Colonic mucosa (tissue), 4 donors: Measurements from ENCODE around the gene BAIAP3. TPM values are rescaled to one million over a fixed set of nuclear protein-coding genes. Genes with fewer than 3 reads are reported as not detected.

ENCODE experiments used
- DNase-seq: peaks from one replicate; pipeline ENCODE4 v3.0.0-alpha.2; 2020
- H3K27ac ChIP-seq: fragments of 200-600 bp; one replicate; pipeline ENCODE4 v1.8.0; 2021
- H3K27me3 ChIP-seq: fragments of 200-600 bp; one replicate; pipeline ENCODE4 v1.8.0; 2021
- H3K36me3 ChIP-seq: fragments of 200-600 bp; one replicate; pipeline ENCODE4 v1.8.0; 2021
- H3K4me1 ChIP-seq: fragments of 200-600 bp; one replicate; pipeline ENCODE4 v1.8.0; 2021; ENCODE audit warnings: mild to moderate bottlenecking
- H3K4me3 ChIP-seq: fragments of 200-600 bp; one replicate; pipeline ENCODE4 v1.8.0; 2021
- H3K9ac ChIP-seq, 2 donors: one replicate each; pipeline ENCODE4 v1.7.0; 2013; ENCODE audit warnings: control low read depth in 2 of 2, low read depth in 2 of 2, low read length in 2 of 2
- H3K9me3 ChIP-seq: fragments of 200-600 bp; one replicate; pipeline ENCODE4 v1.8.0; 2021
- CTCF ChIP-seq: fragments of 200-600 bp; IDR thresholded peaks from one replicate; pipeline ENCODE4 v1.8.0; 2022; ENCODE audit warnings: antibody characterized with exemption, mild to moderate bottlenecking
- intact Hi-C: fragments of 100-400 bp; cut with DNase I; formaldehyde crosslinking; loops from one replicate; pipeline ENCODE4 v1.14.1; 2022
- total RNA-seq, 2 donors: library from RNA; stranded (reverse); fragmentation: NEBNext Ultra II Directional in 1 of 2; extraction: Animal tissue kit (Norgen Biotek cat#: 25700) in 1 of 2; gene quantifications; one replicate each; pipeline ENCODE4 v1.2.1, GENCODE V29; 2021
- donor health status: healthy.
- donor health status: DM: no; HTN: no; CAD: no.
- donor health status: DM: no; HTN: no; CAD: no.

Gene BAIAP3
- total RNA-seq, 2 donors from 2014 or later = 5.5 to 9.8 TPM

GRCh38 chr16:1355591-1355990 is 22.1 kb downstream of the BAIAP3 start:
- Histone ChIP-seq H3K9ac (no peak overlapping the region), H3K4me3 (no peak overlapping the region), H3K27me3 (no peaks in the 10 kb centered on the region), H3K36me3 (no peaks in the 10 kb centered on the region), H3K9me3 (no peaks in the 10 kb centered on the region), H3K4me1 (peaks cover 4% of the 10 kb centered on the region), H3K27ac (no peak overlapping the region)
- no peak for DNase-seq
- intact Hi-C loops = no loop called here
- no peak for TF ChIP-seq CTCF

- no peaks in the 10 kb centered on the region for H3K27me3 ChIP-seq
- H3K9me3 ChIP-seq = no peaks in the 10 kb centered on the region
- TF ChIP-seq CTCF = no peak
- H3K36me3 ChIP-seq = no peaks in the 10 kb centered on the region
- no peak overlapping the region for H3K9ac ChIP-seq
- no peak overlapping the region for H3K4me3 ChIP-seq
- H3K27ac ChIP-seq = no peak overlapping the region
- intact Hi-C loops = no loop called here
- H3K4me1 ChIP-seq = peaks cover 4% of the 10 kb centered on the region
- DNase-seq = no peak
Observed at GRCh38 chr16:1356061-1356900, 22.8 kb downstream of the BAIAP3 start.

- H3K36me3 ChIP-seq = peaks cover 4% of the 10 kb centered on the region
- H3K9ac ChIP-seq = no peak overlapping the region
- intact Hi-C loops = no loop called here
- no peaks in the 10 kb centered on the region for H3K9me3 ChIP-seq
- TF ChIP-seq CTCF = no peak
- no peak overlapping the region for H3K4me3 ChIP-seq
- H3K4me1 ChIP-seq = no peaks in the 10 kb centered on the region
- no peak overlapping the region for H3K27ac ChIP-seq
- DNase-seq = no peak
- no peaks in the 10 kb centered on the region for H3K27me3 ChIP-seq
Observed at GRCh38 chr16:1357906-1358566, 24.6 kb downstream of the BAIAP3 start.

GRCh38 chr16:1361685-1362360 is 28.4 kb downstream of the BAIAP3 start:
- H3K27ac ChIP-seq = no peak overlapping the region

More at GRCh38 chr16:1361685-1362360, 28.4 kb downstream of the BAIAP3 start:
- Histone ChIP-seq H3K9me3 (no peaks in the 10 kb centered on the region), H3K9ac (no peak overlapping the region), H3K36me3 (peaks cover 4% of the 10 kb centered on the region), H3K4me1 (no peaks in the 10 kb centered on the region), H3K4me3 (no peak overlapping the region), H3K27me3 (no peaks in the 10 kb centered on the region)
- no peak for DNase-seq
- TF ChIP-seq CTCF = no peak
- intact Hi-C loops = no loop called here
